Parathyroid adenoma (tissue), 2 donors: ENCODE measurements around the gene ZNF618.

Source experiments
- H2AFZ ChIP-seq: fragments of 300-600 bp; sonication (generic); one replicate; pipeline ENCODE4 v1.7.0; 2017; ENCODE audit warnings: antibody characterized with exemption, mild to moderate bottlenecking
- H3K27ac ChIP-seq: fragments of 300-600 bp; sonication (generic); one replicate; pipeline ENCODE4 v1.7.0; 2017
- H3K27me3 ChIP-seq: fragments of 300-600 bp; sonication (generic); one replicate; pipeline ENCODE4 v1.7.0; 2017; ENCODE audit warnings: low read length; ENCODE audit not compliant: control insufficient read depth, insufficient read depth
- H3K36me3 ChIP-seq: fragments of 300-600 bp; sonication (generic); one replicate; pipeline ENCODE4 v1.7.0; 2017; ENCODE audit warnings: low read length; ENCODE audit not compliant: control insufficient read depth, insufficient read depth
- H3K4me1 ChIP-seq: fragments of 300-600 bp; sonication (generic); one replicate; pipeline ENCODE4 v1.7.0; 2017; ENCODE audit warnings: control low read depth
- H3K4me2 ChIP-seq: fragments of 300-600 bp; sonication (generic); one replicate; pipeline ENCODE4 v1.7.0; 2017; ENCODE audit warnings: low read length
- H3K4me3 ChIP-seq: fragments of 300-600 bp; sonication (generic); one replicate; pipeline ENCODE4 v1.7.0; 2017; ENCODE audit warnings: low read depth, low read length
- H3K79me2 ChIP-seq: fragments of 300-600 bp; sonication (generic); one replicate; pipeline ENCODE4 v1.7.0; 2017; ENCODE audit warnings: control low read depth
- H3K9ac ChIP-seq: fragments of 300-600 bp; sonication (generic); one replicate; pipeline ENCODE4 v1.7.0; 2017; ENCODE audit warnings: mild to moderate bottlenecking
- H3K9me3 ChIP-seq: fragments of 300-600 bp; sonication (generic); one replicate; pipeline ENCODE4 v1.7.0; 2017; ENCODE audit warnings: low read length; ENCODE audit not compliant: control insufficient read depth
- CTCF ChIP-seq: fragments of 300-600 bp; sonication (generic); IDR thresholded peaks from one replicate; pipeline ENCODE4 v1.7.0; 2017; ENCODE audit warnings: antibody characterized with exemption, mild to moderate bottlenecking
- donor health status: primary hyperparathyroidism.

Gene ZNF618

GRCh38 chr9:113951032-113951372 lies 74.9 kb downstream of the ZNF618 start:
- no peak overlapping the region for H3K4me2 ChIP-seq
- TF ChIP-seq CTCF = no peak
- H3K4me3 ChIP-seq = no peak overlapping the region
- no peak overlapping the region for H3K9ac ChIP-seq
- H3K9me3 ChIP-seq = no peaks in the 10 kb centered on the region
- no peak overlapping the region for H2AFZ ChIP-seq
- no peaks in the 10 kb centered on the region for H3K79me2 ChIP-seq
- no peaks in the 10 kb centered on the region for H3K4me1 ChIP-seq
- H3K27ac ChIP-seq = no peak overlapping the region
- no peaks in the 10 kb centered on the region for H3K36me3 ChIP-seq
- H3K27me3 ChIP-seq = no peaks in the 10 kb centered on the region

GRCh38 chr9:113952676-113953075 lies 76.6 kb downstream of the ZNF618 start:
- H2AFZ ChIP-seq = no peak overlapping the region
- no peaks in the 10 kb centered on the region for H3K9me3 ChIP-seq
- H3K4me3 ChIP-seq = no peak overlapping the region
- H3K9ac ChIP-seq = no peak overlapping the region
- H3K36me3 ChIP-seq = no peaks in the 10 kb centered on the region
- no peak for TF ChIP-seq CTCF
- no peak overlapping the region for H3K27ac ChIP-seq
- H3K27me3 ChIP-seq = no peaks in the 10 kb centered on the region
- H3K4me1 ChIP-seq = no peaks in the 10 kb centered on the region
- H3K79me2 ChIP-seq = no peaks in the 10 kb centered on the region
- H3K4me2 ChIP-seq = no peak overlapping the region

- H3K27ac ChIP-seq = no peak overlapping the region
- TF ChIP-seq CTCF = no peak
These were observed 77.4 kb downstream of the ZNF618 start for GRCh38 chr9:113953531-113953930.

GRCh38 chr9:113954591-113954990 lies 78.5 kb downstream of the ZNF618 start:
- H3K27ac ChIP-seq = no peak overlapping the region
- no peaks in the 10 kb centered on the region for H3K79me2 ChIP-seq
- no peak overlapping the region for H3K4me3 ChIP-seq
- no peak overlapping the region for H2AFZ ChIP-seq
- no peak overlapping the region for H3K4me2 ChIP-seq
- H3K27me3 ChIP-seq = no peaks in the 10 kb centered on the region
- H3K9ac ChIP-seq = no peak overlapping the region
- no peak for TF ChIP-seq CTCF
- H3K36me3 ChIP-seq = no peaks in the 10 kb centered on the region
- no peaks in the 10 kb centered on the region for H3K9me3 ChIP-seq
- no peaks in the 10 kb centered on the region for H3K4me1 ChIP-seq

More at GRCh38 chr9:113953531-113953930, 77.4 kb downstream of the ZNF618 start:
- Histone ChIP-seq H3K4me3 (no peak overlapping the region), H2AFZ (no peak overlapping the region), H3K79me2 (no peaks in the 10 kb centered on the region), H3K4me1 (no peaks in the 10 kb centered on the region), H3K36me3 (no peaks in the 10 kb centered on the region), H3K9me3 (no peaks in the 10 kb centered on the region), H3K27me3 (no peaks in the 10 kb centered on the region), H3K9ac (no peak overlapping the region), H3K4me2 (no peak overlapping the region)

GRCh38 chr9:113955076-113955752 lies 79.1 kb downstream of the ZNF618 start:
- Histone ChIP-seq H3K36me3 (no peaks in the 10 kb centered on the region), H3K27ac (no peak overlapping the region), H3K4me2 (no peak overlapping the region), H3K27me3 (no peaks in the 10 kb centered on the region), H3K4me3 (no peak overlapping the region), H3K9ac (no peak overlapping the region), H3K4me1 (no peaks in the 10 kb centered on the region), H3K79me2 (no peaks in the 10 kb centered on the region), H2AFZ (no peak overlapping the region), H3K9me3 (no peaks in the 10 kb centered on the region)
- no peak for TF ChIP-seq CTCF
